ENCODE measurements around the gene DAP3.
"Not testable (repeated sequence)": the region's sequence is repeated elsewhere in the genome, so short reads cannot be mapped to it uniquely, and the experiment has no call there.

DAP3 gene

DNA sequence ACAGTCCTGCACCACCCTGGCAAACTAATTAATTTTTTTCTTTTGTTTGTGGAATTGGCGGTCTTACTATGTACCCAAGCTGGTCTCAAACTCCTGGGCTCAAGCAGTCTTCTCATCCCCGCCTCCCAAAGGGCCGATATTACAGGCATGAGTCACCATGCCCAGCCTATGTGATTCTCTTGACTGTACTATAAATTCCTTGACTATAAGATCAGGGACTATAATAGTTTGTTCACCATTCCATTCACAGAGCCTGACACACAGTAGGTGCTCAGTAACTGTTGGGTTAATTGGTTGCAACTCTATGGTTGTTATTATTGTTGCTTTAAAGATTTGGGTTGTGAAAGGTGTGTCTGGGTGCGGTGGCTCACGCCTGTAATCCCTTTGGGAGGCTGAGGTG is 17.2 kb downstream of the DAP3 start:
- no peak for TF ChIP-seq EZH2 (IDR thresholded peaks at IDR 0.05; ENCODE audit: borderline replicate concordance, low read length)
- TF ChIP-seq, protein P1, sequence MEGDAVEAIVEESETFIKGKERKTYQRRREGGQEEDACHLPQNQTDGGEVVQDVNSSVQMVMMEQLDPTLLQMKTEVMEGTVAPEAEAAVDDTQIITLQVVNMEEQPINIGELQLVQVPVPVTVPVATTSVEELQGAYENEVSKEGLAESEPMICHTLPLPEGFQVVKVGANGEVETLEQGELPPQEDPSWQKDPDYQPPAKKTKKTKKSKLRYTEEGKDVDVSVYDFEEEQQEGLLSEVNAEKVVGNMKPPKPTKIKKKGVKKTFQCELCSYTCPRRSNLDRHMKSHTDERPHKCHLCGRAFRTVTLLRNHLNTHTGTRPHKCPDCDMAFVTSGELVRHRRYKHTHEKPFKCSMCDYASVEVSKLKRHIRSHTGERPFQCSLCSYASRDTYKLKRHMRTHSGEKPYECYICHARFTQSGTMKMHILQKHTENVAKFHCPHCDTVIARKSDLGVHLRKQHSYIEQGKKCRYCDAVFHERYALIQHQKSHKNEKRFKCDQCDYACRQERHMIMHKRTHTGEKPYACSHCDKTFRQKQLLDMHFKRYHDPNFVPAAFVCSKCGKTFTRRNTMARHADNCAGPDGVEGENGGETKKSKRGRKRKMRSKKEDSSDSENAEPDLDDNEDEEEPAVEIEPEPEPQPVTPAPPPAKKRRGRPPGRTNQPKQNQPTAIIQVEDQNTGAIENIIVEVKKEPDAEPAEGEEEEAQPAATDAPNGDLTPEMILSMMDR (IDR thresholded peaks at IDR 0.05; ENCODE audit: low read length): no peak
- H3K79me2 ChIP-seq (ENCODE audit: insufficient read depth, low read length): peaks cover 65% of the 10 kb centered on the region

DNA sequence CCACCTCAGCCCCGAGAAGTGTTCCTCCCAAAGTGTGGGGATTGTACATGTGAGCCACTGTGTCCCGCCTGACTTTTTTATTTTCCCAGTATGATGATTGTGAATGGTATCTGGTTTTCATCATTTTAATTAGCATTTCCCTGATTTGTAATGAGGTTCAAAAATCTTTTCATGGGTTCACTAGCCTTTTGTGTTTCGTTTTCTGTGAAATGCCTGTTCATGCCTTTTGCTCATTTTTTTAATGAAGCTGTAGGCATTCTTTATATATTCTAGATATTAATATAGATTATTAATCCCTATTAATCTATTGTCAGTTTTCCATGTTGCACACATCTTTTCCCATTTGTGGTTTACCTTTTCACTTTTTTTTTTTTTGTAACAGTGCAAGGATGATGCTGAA is 20.5 kb downstream of the DAP3 start:
- no peaks in the 10 kb centered on the region for H4K20me1 ChIP-seq (ENCODE audit: insufficient read depth, low read length)

More for the DNA sequence above, 17.2 kb downstream of the DAP3 start:
- peaks cover 37% of the 10 kb centered on the region for H3K36me3 ChIP-seq (ENCODE audit: insufficient read depth, low read length)
- H3K9ac ChIP-seq (ENCODE audit: low read length): no peak overlapping the region
- no peaks in the 10 kb centered on the region for H3K27me3 ChIP-seq (ENCODE audit: insufficient read depth, low read length)
- H4K20me1 ChIP-seq (ENCODE audit: insufficient read depth, low read length): no peaks in the 10 kb centered on the region
- no peaks in the 10 kb centered on the region for H3F3A ChIP-seq (ENCODE audit: insufficient read depth, low read length)
- H3K4me2 ChIP-seq (ENCODE audit: low read length): no peak overlapping the region
- H3K4me1 ChIP-seq (ENCODE audit: insufficient read depth, low read length, severe bottlenecking): no peaks in the 10 kb centered on the region
- H3K4me3 ChIP-seq (ENCODE audit: low read depth, low read length, poor library complexity, severe bottlenecking): no peak overlapping the region
- no peak overlapping the region for H3K27ac ChIP-seq (ENCODE audit: low read depth, low read length, poor library complexity, severe bottlenecking)
- H3K9me3 ChIP-seq (ENCODE audit: low read length): 0 out of 2 replicates have a peak, but pooled peaks cover 2% of the 10 kb centered on the region
- no peak overlapping the region for H2AFZ ChIP-seq (ENCODE audit: low read length)
- no peaks in the 10 kb centered on the region for H3K9me2 ChIP-seq (ENCODE audit: low read depth, low read length)

DNA sequence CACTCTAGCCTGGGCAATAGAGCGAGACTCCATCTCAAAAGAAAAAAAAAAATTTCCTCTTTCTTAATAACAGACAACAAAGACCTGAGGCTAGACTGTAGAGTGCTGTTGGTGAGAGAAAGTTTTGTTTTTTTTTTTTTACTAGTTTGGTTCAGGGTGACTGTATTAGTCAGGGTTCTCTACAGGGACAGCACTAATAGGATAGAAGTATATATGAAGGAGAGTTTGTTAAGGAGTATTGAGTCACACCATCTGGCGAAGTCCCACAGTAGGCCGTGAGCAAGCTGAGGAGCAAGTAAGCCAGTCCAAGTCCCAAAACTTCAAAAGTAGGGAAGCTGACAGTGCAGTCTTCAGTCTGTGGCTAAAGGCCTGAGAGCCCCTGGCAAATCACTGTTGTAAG is 22.6 kb downstream of the DAP3 start:
- not testable (repeated sequence) for H3K9me3 ChIP-seq (ENCODE audit: low read length)

More for the DNA sequence above, 20.5 kb downstream of the DAP3 start:
- H3K27me3 ChIP-seq (ENCODE audit: insufficient read depth, low read length): no peaks in the 10 kb centered on the region
- H3K4me3 ChIP-seq (ENCODE audit: low read depth, low read length, poor library complexity, severe bottlenecking): no peak overlapping the region
- H3K79me2 ChIP-seq (ENCODE audit: insufficient read depth, low read length): peaks cover 51% of the 10 kb centered on the region
- H3K9ac ChIP-seq (ENCODE audit: low read length): no peak overlapping the region
- H3K9me2 ChIP-seq (ENCODE audit: low read depth, low read length): no peaks in the 10 kb centered on the region
- peaks cover 65% of the 10 kb centered on the region for H3K36me3 ChIP-seq (ENCODE audit: insufficient read depth, low read length)
- H3K4me1 ChIP-seq (ENCODE audit: insufficient read depth, low read length, severe bottlenecking): no peaks in the 10 kb centered on the region
- H2AFZ ChIP-seq (ENCODE audit: low read length): no peak overlapping the region
- H3K4me2 ChIP-seq (ENCODE audit: low read length): no peak overlapping the region
- no peak for TF ChIP-seq EZH2 (IDR thresholded peaks at IDR 0.05; ENCODE audit: borderline replicate concordance, low read length)
- TF ChIP-seq, protein P1 (IDR thresholded peaks at IDR 0.05; ENCODE audit: low read length): no peak
- H3F3A ChIP-seq (ENCODE audit: insufficient read depth, low read length): no peaks in the 10 kb centered on the region
- 0 out of 2 replicates have a peak, but pooled peaks cover 2% of the 10 kb centered on the region for H3K9me3 ChIP-seq (ENCODE audit: low read length)
- H3K27ac ChIP-seq (ENCODE audit: low read depth, low read length, poor library complexity, severe bottlenecking): no peak overlapping the region

DNA sequence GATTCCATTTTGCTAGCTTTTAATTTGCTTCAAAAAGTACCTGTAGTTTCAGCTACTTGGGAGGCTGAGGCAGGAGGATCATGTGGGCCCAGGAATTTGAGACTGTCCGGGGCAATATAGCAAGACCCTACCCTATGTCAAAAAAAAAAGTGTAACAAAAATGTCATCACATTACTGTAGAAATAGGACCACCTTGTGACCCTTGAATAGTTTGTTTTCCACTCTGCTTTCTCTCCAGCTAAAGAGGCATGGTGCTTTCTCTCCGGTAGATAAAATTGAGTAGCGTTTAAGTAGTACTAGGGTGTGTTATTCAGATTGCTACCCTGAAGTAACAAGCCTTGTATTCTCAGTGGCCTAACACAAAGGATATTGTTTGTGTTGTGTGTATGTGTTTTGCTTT is 23.7 kb downstream of the DAP3 start:
- H2AFZ ChIP-seq (ENCODE audit: low read length); H3K9me2 ChIP-seq (ENCODE audit: low read depth, low read length); H3K9ac ChIP-seq (ENCODE audit: low read length); H3K4me2 ChIP-seq (ENCODE audit: low read length); H3K9me3 ChIP-seq (ENCODE audit: low read length); H3K27ac ChIP-seq (ENCODE audit: low read depth, low read length, poor library complexity, severe bottlenecking); H3K27me3 ChIP-seq (ENCODE audit: insufficient read depth, low read length); H3K4me3 ChIP-seq (ENCODE audit: low read depth, low read length, poor library complexity, severe bottlenecking); H3K4me1 ChIP-seq (ENCODE audit: insufficient read depth, low read length, severe bottlenecking); H4K20me1 ChIP-seq (ENCODE audit: insufficient read depth, low read length); H3F3A ChIP-seq (ENCODE audit: insufficient read depth, low read length): not testable (repeated sequence)
- Histone ChIP-seq H3K79me2 (ENCODE audit: insufficient read depth, low read length) (peaks cover 26% of the 10 kb centered on the region), H3K36me3 (ENCODE audit: insufficient read depth, low read length) (peaks cover 81% of the 10 kb centered on the region)
- TF ChIP-seq, protein P1 (IDR thresholded peaks at IDR 0.05; ENCODE audit: low read length): peak; percentile 35; the same call in 1 of the 2 replicates

More for the DNA sequence above, 22.6 kb downstream of the DAP3 start:
- H4K20me1 ChIP-seq (ENCODE audit: insufficient read depth, low read length); H2AFZ ChIP-seq (ENCODE audit: low read length); H3K27ac ChIP-seq (ENCODE audit: low read depth, low read length, poor library complexity, severe bottlenecking); H3K4me2 ChIP-seq (ENCODE audit: low read length); H3K9me2 ChIP-seq (ENCODE audit: low read depth, low read length); H3F3A ChIP-seq (ENCODE audit: insufficient read depth, low read length); H3K4me1 ChIP-seq (ENCODE audit: insufficient read depth, low read length, severe bottlenecking); H3K27me3 ChIP-seq (ENCODE audit: insufficient read depth, low read length); H3K9ac ChIP-seq (ENCODE audit: low read length); H3K4me3 ChIP-seq (ENCODE audit: low read depth, low read length, poor library complexity, severe bottlenecking): not testable (repeated sequence)
- Histone ChIP-seq H3K36me3 (ENCODE audit: insufficient read depth, low read length) (peaks cover 73% of the 10 kb centered on the region), H3K79me2 (ENCODE audit: insufficient read depth, low read length) (peaks cover 32% of the 10 kb centered on the region)
